CD4-positive, alpha-beta T cell treated with Interleukin-15 for 1 hour (primary cell): ENCODE results near the gene LRRTM4.
"Not testable (repeated sequence)": the region's sequence is repeated elsewhere in the genome, so short reads cannot be mapped to it uniquely, and the experiment has no call there.

Experiments used
- DNase-seq: peaks from one replicate; pipeline ENCODE4 v3.0.0-alpha.2; 2020

LRRTM4 gene

GRCh38 chr2:76829374-76830234 is 692.6 kb downstream of the LRRTM4 start:
- no peak for DNase-seq

GRCh38 chr2:76826691-76827090 is 695.5 kb downstream of the LRRTM4 start:
- DNase-seq: no peak

GRCh38 chr2:76825140-76825970 is 696.8 kb downstream of the LRRTM4 start:
- no peak for DNase-seq

- no peak for DNase-seq
Observed at GRCh38 chr2:76821731-76822130, 700.4 kb downstream of the LRRTM4 start.

GRCh38 chr2:76813084-76813483 is 709.1 kb downstream of the LRRTM4 start:
- DNase-seq: no peak

GRCh38 chr2:76812156-76812555 is 710.0 kb downstream of the LRRTM4 start:
- no peak for DNase-seq

- no peak for DNase-seq
Observed at GRCh38 chr2:76809136-76809535, 713.0 kb downstream of the LRRTM4 start.

GRCh38 chr2:76808732-76809131 is 713.4 kb downstream of the LRRTM4 start:
- no peak for DNase-seq

GRCh38 chr2:76793647-76794334 is 728.4 kb downstream of the LRRTM4 start:
- DNase-seq: no peak

GRCh38 chr2:76781313-76781712 is 740.9 kb downstream of the LRRTM4 start:
- DNase-seq: not testable (repeated sequence)

- no peak for DNase-seq
Observed at GRCh38 chr2:76763276-76763675, 758.9 kb downstream of the LRRTM4 start.

GRCh38 chr2:76760367-76760704 is 761.8 kb downstream of the LRRTM4 start:
- no peak for DNase-seq

GRCh38 chr2:76759634-76760366 is 762.4 kb downstream of the LRRTM4 start:
- no peak for DNase-seq

GRCh38 chr2:76752506-76752905 is 769.7 kb downstream of the LRRTM4 start:
- no peak for DNase-seq

GRCh38 chr2:76749858-76750257 is 772.3 kb downstream of the LRRTM4 start:
- no peak for DNase-seq

GRCh38 chr2:76748581-76749296 is 773.4 kb downstream of the LRRTM4 start:
- DNase-seq: no peak

- DNase-seq: no peak
Observed at GRCh38 chr2:76745605-76746004, 776.6 kb downstream of the LRRTM4 start.

GRCh38 chr2:76737607-76738006 is 784.6 kb downstream of the LRRTM4 start:
- DNase-seq: no peak

GRCh38 chr2:76733736-76734135 is 788.4 kb downstream of the LRRTM4 start:
- no peak for DNase-seq

GRCh38 chr2:76731157-76731556 is 791.0 kb downstream of the LRRTM4 start:
- DNase-seq: no peak

GRCh38 chr2:76730021-76730420 is 792.2 kb downstream of the LRRTM4 start:
- DNase-seq: no peak

GRCh38 chr2:76721226-76721625 is 801.0 kb downstream of the LRRTM4 start:
- no peak for DNase-seq
